Measurements from ENCODE around the gene CERKL. TPM values are rescaled to one million over a fixed set of nuclear protein-coding genes. Genes with fewer than 3 reads are reported as not detected.
A peak's percentile ranks its signal among the peaks of the same experiment; 100 is the strongest.

Gene CERKL
- total RNA-seq, 1 donor from 2014 or later = not detected

DNA sequence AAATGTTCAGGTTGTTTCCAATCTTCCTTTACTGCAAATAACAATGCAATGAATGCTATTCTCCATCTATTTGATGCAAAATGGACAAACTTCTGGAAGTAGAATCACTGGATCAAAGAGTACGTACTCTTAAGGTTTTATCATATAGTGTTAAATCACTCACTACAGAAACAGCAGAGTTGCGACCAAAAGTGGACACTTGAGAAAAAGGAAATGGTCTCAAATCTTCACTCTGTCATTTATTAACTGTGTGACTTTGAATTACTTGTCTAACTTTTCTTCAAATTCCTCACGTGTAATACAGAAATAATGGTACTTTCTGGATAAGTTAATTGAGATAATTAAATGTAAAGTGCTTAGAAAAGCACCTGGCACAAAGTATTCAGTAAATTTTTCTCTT is 78.1 kb downstream of the CERKL start:
- no peak for DNase-seq (ENCODE audit: extremely low read depth, low read depth, low spot score)

DNA sequence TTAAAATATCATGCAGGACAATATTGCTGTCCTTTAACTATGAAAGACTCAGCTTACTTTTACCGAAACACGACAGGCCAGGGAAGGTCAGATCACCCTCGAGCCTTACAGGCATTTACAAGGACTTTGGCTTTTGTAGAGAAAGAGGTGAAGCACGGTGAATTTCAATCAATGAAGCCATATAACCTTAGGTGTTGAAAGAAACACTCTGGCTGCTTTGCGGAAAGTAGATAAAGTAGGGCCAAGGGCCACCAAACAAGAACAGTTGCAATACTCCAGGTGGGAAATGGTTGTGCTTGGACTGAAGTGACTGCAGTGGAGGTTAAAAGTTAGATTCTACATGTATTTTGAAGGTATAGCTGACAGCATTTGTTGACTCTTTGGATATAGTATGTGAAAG is 80.5 kb downstream of the CERKL start:
- DNase-seq (ENCODE audit: extremely low read depth, low read depth, low spot score) = no peak

DNA sequence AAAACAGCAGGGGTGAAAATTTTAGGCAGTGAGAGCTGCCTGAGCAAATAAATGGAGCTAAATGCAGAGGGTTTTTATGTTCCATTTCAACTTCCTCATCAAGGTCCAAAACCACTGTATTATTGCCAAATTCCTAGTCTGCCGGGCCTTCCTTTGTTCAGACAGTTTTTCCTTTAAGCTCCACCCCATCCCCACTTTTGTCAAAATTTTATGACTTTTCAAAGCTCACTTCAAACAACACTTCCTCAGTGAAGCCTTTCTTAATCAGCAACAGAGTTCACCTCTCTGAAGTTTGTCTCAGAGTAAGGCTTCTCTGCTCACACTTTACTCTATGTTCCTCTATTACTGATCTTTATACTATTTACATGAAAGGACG is 81.3 kb downstream of the CERKL start:
- DNase-seq (ENCODE audit: extremely low read depth, low read depth, low spot score) = no peak

DNA sequence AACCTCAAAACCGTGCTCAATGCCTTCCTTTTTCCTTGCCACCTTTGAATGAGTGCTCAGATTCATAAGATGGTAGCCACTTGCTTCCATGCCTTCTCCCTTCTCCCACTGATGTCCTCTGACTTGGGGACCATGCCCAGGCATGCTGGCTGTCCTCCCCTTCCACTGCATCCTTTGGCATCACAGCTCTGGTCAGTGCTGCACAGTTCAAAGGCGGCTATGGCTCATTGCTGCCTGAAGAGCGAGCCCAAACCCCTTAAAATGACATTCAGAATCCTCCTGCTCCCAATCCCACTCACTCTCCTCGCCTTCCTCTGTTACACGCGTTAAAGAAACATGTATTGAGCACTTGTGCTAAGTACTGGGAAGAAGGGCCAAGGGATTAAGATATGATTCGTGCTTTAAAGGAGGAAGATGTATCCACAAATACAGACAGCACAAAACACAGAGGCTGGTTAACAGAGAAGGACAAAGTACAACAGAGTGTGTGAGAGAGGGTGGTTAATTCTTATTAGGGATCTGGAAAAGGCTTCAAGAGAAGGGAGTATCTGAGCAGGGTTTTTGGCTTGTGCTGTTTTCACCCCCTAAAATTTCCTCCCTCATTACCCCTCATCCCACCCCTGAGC is 81.8 kb downstream of the CERKL start:
- DNase-seq (ENCODE audit: extremely low read depth, low read depth, low spot score) = no peak

DNA sequence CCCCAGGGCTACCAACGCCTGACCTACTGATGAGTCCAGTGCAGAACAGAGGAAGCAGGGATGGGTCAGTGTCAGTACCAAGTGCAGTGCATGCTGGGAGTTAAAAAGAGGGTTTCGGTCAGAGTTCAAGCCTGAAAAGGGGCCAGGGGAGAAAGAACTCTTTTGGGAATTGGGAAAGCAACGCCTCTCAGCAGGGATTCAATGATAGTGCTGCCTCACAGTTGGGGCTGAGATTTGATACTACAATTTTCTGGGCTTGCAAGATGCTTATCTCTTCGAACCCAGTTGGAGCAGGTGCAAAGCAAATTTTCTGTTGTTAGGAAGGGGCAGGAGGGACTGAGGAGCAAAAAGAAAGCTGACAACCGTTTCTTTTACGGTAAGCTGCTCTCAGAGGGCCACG is 82.6 kb downstream of the CERKL start:
- no peak for DNase-seq (ENCODE audit: extremely low read depth, low read depth, low spot score)

DNA sequence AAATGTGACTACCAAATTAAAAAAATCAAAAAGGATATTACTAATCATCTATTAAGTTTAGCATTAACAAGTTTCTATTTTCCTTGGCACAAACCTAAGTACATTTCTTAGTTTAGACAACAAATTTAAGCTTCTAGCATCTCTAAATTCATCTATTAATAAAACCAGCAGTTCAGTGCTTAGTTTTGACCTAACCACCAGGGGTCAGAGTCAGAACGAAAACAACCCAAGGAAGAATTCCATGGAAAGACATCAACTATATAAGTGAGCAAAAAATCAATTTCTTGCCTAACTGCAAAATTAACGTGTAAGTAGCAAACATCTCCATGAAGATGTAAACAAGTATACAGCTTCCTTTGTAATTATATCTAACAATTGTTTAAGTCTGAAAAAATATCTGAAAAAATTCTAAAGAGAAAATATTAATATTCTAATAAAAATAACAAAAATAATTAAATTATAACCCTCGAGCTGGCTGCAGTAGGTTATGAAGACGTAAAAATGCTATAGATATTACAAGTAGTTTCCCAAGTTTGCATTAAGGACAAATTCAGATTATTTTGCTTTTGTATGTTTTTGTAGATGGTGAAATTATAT is 83.7 kb downstream of the CERKL start:
- peak; percentile 18 for DNase-seq (ENCODE audit: extremely low read depth, low read depth, low spot score)

DNA sequence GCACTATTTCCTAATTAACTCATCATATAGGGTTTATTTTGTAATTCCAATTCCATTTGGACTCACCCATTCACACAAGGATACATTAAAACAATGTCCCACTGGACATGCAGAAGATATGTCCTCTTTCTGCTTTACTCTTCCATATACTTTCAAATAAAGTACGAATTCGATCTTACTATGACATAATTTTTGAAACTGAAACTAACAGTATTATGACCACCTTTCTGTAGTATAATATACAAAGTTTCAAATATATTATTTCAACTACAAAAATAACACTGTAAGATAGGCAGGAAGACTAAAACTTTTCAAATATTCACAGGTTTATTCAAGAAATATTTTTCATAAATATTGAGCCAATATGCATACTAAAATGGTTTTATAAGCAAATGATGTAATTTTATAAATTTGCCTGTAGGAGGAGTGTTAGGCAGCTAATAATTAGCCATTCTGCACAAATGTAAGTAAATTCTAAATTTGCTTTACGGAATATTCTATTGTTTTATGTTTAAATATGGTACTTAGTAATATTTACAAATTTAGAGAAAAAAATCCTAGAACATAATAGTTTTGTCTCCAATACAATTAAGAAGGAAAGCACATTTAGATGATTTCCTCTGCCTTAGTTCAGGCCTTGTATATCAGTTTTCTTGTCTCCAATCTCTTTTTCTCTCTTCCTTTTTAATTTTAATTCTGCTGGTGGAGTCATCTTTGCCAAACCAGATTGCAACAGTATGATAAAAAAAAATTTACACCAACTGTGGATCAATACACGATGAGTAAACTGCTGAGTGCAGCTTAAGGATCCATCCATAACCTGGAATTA is 85.9 kb downstream of the CERKL start:
- DNase-seq (ENCODE audit: extremely low read depth, low read depth, low spot score) = no peak

DNA sequence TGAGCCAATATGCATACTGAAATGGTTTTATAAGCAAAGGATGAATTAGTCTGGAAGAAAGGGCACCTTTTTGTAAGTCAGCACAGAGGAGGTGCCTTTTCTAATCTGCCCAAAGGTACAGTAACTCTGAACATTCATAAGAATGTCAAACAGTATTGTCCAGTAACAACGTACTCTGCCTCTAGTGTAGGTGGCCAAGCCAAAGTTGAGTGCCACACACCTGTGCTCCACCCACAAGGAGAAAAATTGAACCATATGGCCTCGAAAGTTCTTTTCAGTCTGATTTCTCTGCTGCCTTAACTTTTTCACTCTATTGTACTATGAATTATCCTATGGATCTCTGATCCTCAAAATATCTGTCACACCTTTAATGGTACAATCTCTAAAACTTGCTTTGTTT is 86.8 kb downstream of the CERKL start:
- no peak for DNase-seq (ENCODE audit: extremely low read depth, low read depth, low spot score)

DNA sequence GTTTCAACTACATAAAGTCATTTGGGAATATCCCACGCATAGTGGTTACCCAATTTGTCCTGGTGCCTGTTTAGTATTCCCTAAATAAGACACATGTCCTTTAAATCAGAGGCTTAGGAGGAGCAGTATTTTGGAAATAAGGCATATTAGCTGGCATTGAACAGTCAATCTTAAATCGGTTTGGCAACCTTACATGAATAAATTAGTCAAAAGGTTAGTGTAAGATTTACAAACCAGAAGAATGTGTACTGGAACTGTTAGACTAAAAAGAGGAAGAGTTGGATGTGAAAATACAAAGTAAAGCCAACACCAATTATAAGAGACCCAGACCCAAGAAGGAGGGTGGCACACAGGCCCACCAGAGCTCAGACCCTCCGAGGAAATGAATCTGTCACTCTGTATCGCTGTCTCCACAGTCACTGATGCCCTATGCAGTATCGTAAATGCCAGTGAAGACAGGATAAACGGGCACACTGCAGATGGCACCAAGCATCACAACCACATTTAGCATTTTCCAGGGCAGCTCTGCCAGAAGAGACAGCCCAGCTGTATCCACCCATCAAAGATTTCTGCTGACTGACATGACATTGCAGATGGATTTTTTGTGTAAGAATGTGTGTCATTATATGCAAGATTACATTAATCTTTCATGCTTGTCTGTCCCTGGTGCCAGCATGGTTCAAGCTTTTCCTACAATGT is 90.4 kb downstream of the CERKL start:
- no peak for DNase-seq (ENCODE audit: extremely low read depth, low read depth, low spot score)

DNA sequence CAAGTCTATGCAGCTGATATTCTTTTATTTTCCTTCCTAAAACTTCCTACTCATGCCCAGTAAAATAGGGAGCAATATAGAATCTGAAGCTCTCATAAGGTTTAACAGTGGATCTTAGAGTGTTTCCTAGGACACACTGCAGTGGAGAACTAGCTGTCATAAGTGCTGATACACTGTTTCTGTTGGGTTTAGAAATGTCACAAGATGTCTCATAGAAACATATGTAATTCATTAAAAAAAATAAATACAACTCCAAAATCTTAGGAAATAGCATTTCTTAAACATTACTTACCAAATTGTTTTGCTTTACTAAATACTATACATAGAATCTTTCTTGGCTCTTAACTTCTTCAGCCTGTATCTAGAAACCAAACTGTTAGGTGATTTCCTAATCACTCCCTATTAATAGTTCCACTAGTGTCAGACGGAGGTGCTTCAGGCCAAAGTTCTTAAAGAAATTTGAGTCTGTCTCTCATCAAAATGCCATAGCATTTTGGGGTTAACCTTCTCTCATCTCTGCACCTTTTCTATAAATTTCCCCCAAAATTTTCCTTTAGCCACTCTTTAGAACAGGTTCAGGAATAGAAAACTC is 93.7 kb downstream of the CERKL start:
- no peak for DNase-seq (ENCODE audit: extremely low read depth, low read depth, low spot score)

DNA sequence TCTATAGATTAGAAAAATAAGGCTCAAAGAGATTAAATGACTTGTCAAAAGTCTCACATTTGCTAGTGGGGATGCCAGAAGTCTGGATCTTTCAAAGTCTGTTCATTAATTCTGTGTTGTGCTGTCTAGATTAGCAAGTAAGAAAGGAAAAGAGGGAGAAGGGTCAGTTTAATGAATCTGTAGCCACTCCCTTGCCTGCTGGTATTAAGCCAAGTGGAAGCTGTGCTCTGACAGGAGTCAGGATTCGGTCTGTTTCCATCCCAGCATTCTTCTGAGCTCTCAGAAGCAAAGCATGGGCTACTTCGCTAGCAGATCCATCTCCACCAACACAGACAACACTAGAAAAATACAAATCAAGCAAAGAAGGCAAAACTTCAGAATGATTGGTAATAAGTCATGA is 98.5 kb downstream of the CERKL start:
- no peak for DNase-seq (ENCODE audit: extremely low read depth, low read depth, low spot score)

DNA sequence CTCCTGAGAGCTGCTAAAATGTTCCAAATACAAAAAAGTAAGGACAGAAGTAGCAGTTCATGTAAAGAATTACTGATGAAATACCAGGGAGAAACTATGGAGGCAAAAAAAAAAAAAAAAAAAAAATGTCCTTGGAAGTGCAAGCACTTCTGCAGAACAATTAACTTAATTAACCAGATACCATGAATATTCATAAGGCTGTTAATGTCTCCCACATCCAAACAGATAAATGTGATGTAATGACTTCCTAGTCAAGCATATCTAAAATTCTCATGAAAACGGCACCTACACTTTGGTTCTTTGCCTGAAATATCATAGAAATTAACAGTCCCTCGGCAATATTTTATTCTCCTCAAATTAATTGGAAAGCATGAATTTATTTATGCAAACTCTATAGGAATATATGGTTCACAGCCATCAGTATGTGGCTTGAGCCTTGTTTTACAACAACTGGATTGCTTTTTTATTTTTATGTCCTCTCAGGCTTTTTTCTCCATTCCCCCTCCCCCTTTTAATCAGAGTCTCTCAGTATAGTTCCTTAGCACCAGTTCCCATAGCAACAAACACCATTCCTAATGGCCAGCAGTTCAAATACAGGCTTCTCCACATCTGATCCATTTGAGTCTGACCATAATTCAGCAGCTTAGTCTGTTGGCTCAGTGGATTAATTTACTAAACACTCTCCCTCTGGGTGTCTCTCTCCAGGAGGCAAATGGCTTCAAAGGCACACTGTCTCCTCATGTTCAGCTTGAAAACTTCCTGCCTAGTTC is 102.7 kb downstream of the CERKL start:
- DNase-seq (ENCODE audit: extremely low read depth, low read depth, low spot score) = no peak

DNA sequence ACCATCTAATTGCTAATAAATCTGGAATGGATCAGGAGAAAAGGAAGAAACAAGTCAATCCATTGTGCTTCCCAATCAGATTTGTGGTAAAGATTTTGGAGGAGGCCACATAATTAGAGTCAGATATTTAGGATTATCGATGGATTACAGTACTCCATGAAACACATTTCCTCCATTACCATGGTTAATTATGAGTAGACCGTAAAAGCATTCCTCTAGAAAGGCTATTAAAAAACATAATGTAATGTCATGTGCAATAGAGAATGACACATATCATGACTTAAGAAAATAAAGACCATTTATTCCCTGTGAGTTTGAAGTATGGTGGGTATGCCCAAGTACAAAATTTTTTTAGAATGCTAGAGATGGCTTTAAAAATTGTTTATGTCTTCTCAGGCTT is 103.7 kb downstream of the CERKL start:
- no peak for DNase-seq (ENCODE audit: extremely low read depth, low read depth, low spot score)

DNA sequence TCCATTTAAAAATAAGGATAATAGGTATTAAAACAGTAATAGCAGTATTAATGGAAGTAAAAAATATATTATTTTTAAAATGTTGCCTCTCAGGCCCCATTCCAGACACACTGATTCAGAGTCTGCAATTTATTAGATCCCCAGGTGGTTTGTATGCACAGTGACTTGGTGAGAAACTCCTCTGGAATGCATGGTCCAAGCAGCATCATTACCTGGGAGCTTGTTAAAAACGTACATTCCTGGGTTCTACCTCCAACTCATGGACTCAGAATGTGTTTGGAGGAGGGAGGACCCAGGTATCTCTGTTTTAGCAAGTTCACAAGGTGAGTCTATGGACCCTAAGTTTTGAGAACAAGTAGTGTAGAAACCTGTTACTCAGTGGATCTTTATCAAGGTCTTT is 104.1 kb downstream of the CERKL start:
- DNase-seq (ENCODE audit: extremely low read depth, low read depth, low spot score) = no peak

DNA sequence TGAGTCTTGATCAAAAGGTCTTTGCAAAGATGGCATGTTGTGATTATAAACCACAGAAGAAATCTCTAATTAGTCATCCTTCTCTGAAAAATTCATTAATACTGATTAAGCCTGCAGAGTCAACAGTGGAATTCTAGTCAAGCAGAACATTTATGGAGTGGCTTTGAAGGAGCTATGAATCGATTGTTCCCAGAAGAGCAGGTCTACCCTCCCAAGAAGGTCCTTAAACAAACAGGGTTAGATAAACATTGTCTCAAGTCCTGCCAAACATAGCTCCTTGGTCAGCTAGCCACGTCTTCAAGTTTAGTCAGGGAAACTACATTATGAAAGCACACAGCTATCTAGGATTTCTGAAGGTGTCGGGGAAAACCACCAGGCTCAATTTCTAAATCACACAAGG is 110.8 kb downstream of the CERKL start:
- no peak for DNase-seq (ENCODE audit: extremely low read depth, low read depth, low spot score)

DNA sequence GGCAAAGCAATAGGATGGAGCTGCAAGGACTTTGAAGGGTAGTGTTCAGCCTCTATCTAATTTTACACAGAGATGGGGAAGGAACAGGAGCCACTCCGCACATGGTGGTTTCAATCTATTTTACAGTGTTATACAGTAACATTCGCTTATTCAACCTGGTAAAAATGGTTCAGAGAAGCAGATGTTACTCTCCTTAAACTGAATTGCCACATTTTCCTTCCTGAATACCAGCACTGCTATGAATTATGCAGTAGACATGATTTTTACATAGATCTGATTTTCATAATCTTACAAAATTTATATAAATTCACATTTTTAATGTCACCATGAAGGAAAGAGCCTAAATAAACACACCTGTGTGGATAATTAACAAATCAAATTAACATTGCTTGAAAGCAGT is 114.7 kb downstream of the CERKL start:
- no peak for DNase-seq (ENCODE audit: extremely low read depth, low read depth, low spot score)

DNA sequence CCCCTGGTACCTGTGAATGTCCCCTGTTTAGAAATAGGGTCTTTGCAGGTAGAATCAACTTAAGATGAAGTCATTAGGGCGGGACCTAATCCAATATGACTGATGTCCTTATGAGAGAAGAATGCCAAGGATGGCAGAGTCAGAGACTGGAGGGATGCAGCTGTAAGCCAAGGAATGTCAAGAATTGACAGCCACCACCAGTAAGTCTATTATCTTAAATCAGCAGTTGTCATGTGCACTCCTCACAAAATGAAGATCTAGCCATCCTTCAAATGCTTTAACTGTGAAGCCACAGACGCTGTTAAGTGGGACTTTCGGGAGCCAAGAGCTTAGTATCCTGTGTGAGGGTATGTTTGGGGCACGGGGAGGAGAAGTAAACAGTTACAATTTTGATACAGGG is 116.5 kb downstream of the CERKL start:
- DNase-seq (ENCODE audit: extremely low read depth, low read depth, low spot score) = no peak

DNA sequence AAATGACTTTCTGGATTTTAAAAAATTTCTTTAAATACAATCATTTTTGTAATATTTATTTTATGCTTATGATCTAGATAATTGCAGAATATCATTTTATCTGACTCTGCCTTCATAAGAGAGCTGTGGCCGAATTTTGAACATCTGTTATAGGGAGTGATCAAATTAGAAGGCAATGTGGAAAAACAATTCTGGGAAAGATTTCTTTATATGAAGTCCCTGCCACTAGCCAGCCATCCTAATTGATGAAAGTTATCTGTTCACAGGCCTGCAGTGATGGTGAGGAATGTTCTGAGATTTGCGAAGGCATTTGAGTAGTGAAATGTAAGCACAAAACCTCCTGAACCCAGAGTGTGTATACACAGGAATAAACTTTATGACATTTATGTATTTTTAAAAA is 120.2 kb downstream of the CERKL start:
- no peak for DNase-seq (ENCODE audit: extremely low read depth, low read depth, low spot score)

DNA sequence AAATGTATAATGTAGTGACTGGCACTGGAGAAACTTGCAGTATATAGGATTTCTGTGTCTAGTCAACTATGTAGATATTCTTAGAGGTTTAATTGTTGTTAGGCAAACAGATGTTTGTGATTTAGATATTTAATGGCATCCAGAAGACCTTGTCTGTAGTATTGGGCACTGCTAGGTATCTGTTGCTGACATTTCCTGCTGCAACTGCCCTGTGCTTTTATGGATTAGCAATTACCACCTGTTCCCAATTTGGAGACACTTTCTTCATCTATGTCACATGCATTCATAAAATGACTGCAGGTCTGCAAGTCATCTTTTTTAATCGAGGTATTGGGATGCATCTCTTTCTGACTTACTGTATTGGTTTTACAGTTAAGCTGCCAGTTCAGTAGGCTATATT is 128.5 kb downstream of the CERKL start:
- DNase-seq (ENCODE audit: extremely low read depth, low read depth, low spot score) = no peak

DNA sequence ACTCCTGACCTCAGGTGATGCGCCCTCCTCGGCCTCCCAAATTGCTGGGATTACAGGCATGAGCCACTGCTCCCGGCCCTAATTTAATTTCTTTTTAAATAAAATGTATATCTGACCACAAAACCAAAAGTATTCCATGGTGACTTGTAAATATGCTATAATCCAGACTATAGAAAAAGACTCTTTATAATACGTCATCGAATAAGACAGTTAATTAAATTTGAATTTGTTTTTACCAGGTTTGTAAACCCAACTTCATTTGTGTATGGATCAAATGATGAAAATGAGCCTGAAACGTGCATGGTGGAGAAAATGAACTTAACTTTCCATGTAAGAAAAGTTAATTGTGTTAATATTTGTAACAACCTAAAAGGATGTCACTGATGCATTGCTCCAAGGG is 129.8 kb downstream of the CERKL start:
- no peak for DNase-seq (ENCODE audit: extremely low read depth, low read depth, low spot score)

DNA sequence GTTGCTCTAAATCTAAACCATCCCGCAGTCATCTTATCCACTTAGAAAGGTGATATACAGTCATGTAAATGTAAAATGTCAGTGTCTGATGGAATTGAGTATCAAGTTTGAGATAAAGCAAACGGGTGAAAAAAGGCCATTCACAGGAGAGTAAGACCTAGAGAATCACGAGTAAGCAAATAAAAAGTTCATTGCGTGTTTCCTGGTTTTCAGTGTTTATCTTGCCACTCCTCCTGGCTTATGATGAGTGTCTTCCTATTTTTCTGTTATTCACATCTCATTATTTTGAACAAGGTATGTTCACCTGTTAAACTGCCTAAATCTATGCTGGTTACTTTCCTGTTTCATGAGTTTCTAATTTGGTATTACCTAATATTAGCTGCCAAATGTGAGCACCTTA is 130.9 kb downstream of the CERKL start:
- no peak for DNase-seq (ENCODE audit: extremely low read depth, low read depth, low spot score)
